ENCODE results near the gene LRRC36.
"Not testable (repeated sequence)": the region's sequence is repeated elsewhere in the genome, so short reads cannot be mapped to it uniquely, and the experiment has no call there.

Gene LRRC36

GRCh38 chr16:67405336-67405735, 78.7 kb downstream of the LRRC36 start:
- no peak for DNase-seq (ENCODE audit: low spot score)

- no peak for DNase-seq (ENCODE audit: low spot score)
Observed at GRCh38 chr16:67406111-67406971, 79.7 kb downstream of the LRRC36 start.

GRCh38 chr16:67407176-67407787, 80.7 kb downstream of the LRRC36 start:
- no peak for DNase-seq (ENCODE audit: low spot score)

GRCh38 chr16:67407788-67408452, 81.3 kb downstream of the LRRC36 start:
- DNase-seq (ENCODE audit: low spot score): no peak

GRCh38 chr16:67409631-67410030, 83.0 kb downstream of the LRRC36 start:
- no peak for DNase-seq (ENCODE audit: low spot score)

- no peak for DNase-seq (ENCODE audit: low spot score)
Observed at GRCh38 chr16:67411339-67411738, 84.7 kb downstream of the LRRC36 start.

- DNase-seq (ENCODE audit: low spot score): no peak
Observed at GRCh38 chr16:67412294-67412693, 85.7 kb downstream of the LRRC36 start.

GRCh38 chr16:67413978-67414911, 87.6 kb downstream of the LRRC36 start:
- DNase-seq (ENCODE audit: low spot score): no peak

- DNase-seq (ENCODE audit: low spot score): not testable (repeated sequence)
Observed at GRCh38 chr16:67415421-67415820, 88.8 kb downstream of the LRRC36 start.

- peak; percentile 66 for DNase-seq (ENCODE audit: low spot score)
Observed at GRCh38 chr16:67415872-67416793, 89.5 kb downstream of the LRRC36 start, which contains the start of gene ZDHHC1. ZDHHC1 (minus strand) TSS chr16:67416477; CDS start chr16:67407775, 8,702 bp downstream.

- DNase-seq (ENCODE audit: low spot score): no peak
Observed at GRCh38 chr16:67417333-67418061, 90.9 kb downstream of the LRRC36 start.

GRCh38 chr16:67419502-67419901, 92.9 kb downstream of the LRRC36 start:
- DNase-seq (ENCODE audit: low spot score): no peak

GRCh38 chr16:67419931-67420330, 93.3 kb downstream of the LRRC36 start:
- DNase-seq (ENCODE audit: low spot score): no peak

GRCh38 chr16:67421030-67421429, 94.4 kb downstream of the LRRC36 start:
- DNase-seq (ENCODE audit: low spot score): no peak

GRCh38 chr16:67423015-67423414, 96.4 kb downstream of the LRRC36 start:
- no peak for DNase-seq (ENCODE audit: low spot score)

- no peak for DNase-seq (ENCODE audit: low spot score)
Observed at GRCh38 chr16:67423611-67424260, 97.1 kb downstream of the LRRC36 start.

GRCh38 chr16:67424261-67424615, 97.6 kb downstream of the LRRC36 start:
- no peak for DNase-seq (ENCODE audit: low spot score)

- DNase-seq (ENCODE audit: low spot score): no peak
Observed at GRCh38 chr16:67425061-67425460, 98.4 kb downstream of the LRRC36 start.

- no peak for DNase-seq (ENCODE audit: low spot score)
Observed at GRCh38 chr16:67425580-67425979, 99.0 kb downstream of the LRRC36 start.

All from cerebellar cortex (tissue), 1 donor.